GM21390 (cell line): ENCODE results near the gene ACLY.

Experiments used
- ATAC-seq: cut with Tn5 transposase; IDR thresholded peaks from one replicate; pipeline ENCODE4 v1.9.1; 2021; ENCODE audit not compliant: unreplicated experiment

ACLY gene

GRCh38 chr17:41918314-41919164 is at the start of gene ACLY:
Gene ACLY, minus strand, starts transcription at chr17:41918951. Its CDS starts 5,078 bp downstream, at chr17:41913873.
- peak; percentile 87 for ATAC-seq

- ATAC-seq, result no peak
These were observed 49.3 kb upstream of the ACLY start for GRCh38 chr17:41967921-41968578.

DNA sequence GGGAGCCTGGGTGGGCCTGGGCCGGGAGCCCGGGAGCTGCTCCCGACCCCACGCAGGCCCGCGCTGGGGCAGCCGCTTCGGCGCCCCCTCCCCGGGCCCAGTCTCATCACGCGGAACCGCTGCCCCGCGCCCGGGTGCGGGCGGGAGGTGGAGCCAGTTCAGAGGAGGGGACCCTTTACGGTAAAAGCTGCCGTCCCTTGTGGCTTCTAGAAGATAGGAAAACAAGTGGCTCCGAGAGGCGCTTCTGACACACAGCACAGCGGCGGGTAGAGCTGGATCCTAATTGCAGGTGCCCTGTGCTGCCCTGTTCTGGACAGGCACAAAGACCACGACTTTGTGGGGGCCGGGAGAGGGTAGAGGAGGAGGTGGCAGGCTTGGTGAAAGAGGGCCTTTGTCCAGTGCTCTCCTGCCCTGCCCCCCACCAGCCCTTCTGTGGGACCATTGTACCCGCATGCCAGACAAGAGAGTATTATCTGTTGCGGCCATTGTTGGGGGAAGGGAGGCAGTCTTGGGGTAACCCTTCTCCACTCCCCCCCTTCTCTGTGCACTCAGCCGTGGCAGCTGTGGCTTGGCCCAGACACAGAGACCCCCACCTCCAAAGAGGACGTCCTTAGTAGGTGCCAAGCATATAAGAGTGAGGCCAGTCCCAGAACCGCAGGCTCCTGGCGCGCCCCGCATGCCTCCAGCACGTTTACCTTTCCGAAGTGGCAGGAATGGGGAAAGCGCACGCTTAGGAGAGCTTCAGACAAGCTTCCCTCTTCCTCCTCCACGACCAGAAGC is 48.6 kb upstream of the ACLY start:
- ATAC-seq, result peak; percentile 8

DNA sequence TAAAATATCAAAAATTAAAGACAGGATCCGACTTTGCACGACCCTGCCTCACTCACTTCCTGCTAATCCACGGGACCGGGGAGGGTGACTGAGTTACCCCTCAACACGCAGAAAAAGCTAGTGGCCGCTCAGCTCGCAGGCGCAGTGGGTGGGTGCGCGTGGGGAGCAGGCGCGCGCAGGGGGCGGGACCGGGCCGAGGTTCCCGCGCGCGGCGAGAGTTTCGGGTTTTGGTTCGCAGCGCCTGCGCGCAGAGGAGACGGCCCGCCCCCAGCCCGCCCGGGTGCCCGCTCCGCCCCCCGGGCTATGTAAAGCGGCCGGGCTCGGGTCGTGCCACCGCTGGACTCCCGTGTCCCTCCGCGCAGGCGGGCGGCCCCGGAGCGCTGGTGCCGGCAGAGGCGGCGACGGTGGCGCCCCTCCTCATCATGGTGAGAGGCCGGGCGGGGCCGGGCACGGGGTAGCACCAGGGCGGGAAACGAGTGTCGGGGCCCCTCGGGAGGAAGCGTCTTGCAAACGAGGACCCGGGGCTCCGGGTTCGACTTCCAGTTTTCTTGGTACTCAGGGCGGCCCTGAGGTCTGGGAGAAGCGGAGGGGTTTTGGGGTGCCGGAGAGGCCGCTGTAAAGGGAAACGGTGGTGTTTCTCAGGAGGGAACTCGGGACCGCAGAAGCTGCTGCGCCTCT is 47.9 kb upstream of the ACLY start, which contains the start of gene CNP:
CNP (plus strand) TSS at position 333 of the 678 bp plus-strand sequence; CDS start at position 423, 90 bp downstream.
- ATAC-seq, result peak; percentile 61

GRCh38 chr17:41965694-41966462 is 47.1 kb upstream of the ACLY start:
- ATAC-seq, result no peak

GRCh38 chr17:41962768-41963434 is 44.1 kb upstream of the ACLY start:
- ATAC-seq, result no peak

GRCh38 chr17:41962111-41962510 is 43.4 kb upstream of the ACLY start:
- ATAC-seq, result no peak

GRCh38 chr17:41959336-41960095 is 40.8 kb upstream of the ACLY start:
- no peak for ATAC-seq

GRCh38 chr17:41959030-41959335 is 40.2 kb upstream of the ACLY start:
- no peak for ATAC-seq

DNA sequence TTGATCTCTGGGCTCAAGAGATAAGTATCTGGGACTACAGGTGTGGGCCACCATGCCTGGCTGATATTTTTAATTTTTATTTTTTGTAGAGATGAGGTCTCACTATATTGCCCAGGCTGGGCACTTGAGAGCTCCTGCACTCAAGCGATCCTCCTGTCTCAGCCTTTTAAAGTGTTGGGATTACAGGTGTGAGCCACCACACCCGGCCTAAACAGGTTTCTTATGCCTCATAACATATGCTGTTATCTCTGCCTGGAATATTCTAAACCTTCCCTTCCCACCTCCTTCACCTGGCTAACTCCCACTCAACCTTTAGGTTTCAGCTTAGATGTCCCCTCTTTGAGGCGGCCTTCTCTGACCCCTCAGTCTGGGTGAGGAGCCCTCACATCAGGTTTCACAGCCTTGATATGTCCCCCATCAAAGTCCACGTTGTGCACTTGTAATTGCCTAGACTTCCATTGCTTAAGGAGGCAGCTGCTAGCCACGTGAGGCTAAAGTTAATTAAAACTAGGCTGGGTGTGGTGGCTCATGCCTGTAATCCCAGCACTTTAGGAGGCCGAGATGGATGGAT is 39.2 kb upstream of the ACLY start:
- no peak for ATAC-seq

GRCh38 chr17:41957031-41957868 is 38.5 kb upstream of the ACLY start:
- no peak for ATAC-seq

DNA sequence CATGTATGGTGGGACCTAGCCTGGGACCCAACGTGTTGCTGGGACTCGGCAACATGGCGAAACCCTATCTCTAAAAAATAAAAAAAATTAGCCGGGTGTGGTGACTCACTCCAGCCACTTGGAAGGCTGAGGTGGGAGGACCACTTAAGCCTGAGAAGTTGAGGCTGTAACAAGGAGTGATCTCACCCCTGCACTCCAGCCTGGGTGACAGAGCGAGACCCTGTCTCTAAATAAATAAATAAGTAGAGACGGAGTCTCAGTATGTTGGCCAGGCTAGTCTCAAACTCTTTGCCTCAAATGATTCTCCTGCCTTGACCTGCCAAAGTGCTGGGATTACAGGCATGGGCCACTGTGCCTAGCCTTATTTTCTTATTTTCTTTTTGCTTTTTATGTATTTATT is 37.8 kb upstream of the ACLY start:
- no peak for ATAC-seq

DNA sequence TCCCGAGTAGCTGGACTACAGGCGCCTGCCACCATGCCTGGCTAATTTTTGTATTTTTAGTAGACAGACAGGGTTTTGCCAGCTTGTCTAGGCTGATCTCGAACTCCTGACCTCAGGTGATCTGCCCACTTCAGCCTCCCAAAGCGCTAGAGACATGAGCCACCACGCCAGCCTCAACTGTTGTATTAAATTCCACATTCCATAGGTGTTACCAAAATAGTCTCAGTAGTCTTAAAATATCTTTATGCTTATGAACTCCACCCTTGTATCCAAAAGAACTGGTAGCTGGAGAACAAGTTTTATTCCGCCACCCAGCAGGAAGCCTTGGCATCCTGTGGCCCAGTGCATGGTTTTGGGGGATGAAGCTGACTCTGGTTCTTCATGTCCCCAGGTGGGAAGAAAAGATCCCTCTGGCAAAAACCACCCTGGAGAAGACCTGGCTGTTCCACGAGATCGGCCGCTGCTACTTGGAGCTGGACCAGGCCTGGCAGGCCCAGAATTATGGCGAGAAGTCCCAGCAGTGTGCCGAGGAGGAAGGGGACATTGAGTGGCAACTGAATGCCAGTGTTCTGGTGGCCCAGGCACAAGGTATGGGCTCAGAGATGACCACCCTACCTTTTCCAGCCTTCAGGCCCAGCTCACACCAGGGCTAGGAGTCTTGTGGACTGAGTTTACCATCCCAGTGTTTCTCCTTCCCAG is 30.2 kb upstream of the ACLY start:
- no peak for ATAC-seq

GRCh38 chr17:41944943-41945342 is 26.2 kb upstream of the ACLY start:
- no peak for ATAC-seq

DNA sequence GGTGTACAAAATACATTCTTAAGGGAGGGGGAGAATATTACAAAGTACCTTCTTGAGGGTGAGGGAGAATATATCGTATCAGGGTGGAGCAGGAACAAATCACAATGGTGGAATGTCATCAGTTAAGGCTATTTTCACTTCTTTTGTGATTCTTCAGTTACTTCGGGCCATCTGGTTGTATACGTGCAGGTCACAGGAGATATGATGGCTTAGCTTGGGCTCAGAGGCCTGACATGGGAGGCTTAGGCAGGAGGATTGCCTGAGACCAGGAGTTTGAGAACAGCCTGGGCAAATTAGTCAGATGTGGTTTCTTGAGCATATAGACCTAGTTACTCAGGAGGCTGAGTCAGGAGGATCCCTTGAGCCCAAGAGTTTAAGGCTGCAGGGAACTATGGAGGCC is 24.7 kb upstream of the ACLY start:
- no peak for ATAC-seq

- ATAC-seq, result no peak
These were observed 24.0 kb upstream of the ACLY start for GRCh38 chr17:41942626-41943373.

GRCh38 chr17:41941168-41941567 is 22.4 kb upstream of the ACLY start:
- ATAC-seq, result no peak
